Endodermal cell (in vitro differentiated cells): ENCODE data around the gene ERP44. TPM values are rescaled to one million over a fixed set of nuclear protein-coding genes. Genes with fewer than 3 reads are reported as not detected.

ENCODE experiments used
- DNase-seq: peaks from one replicate; pipeline ENCODE4 v3.0.0-alpha.2; 2017
- H3K27ac ChIP-seq: 2 replicates; pipeline ENCODE4 v1.5.1; 2013; ENCODE audit warnings: mild to moderate bottlenecking, low read depth, low read length, moderate library complexity
- H3K27me3 ChIP-seq: 2 replicates; pipeline ENCODE4 v1.6.1; 2013; ENCODE audit warnings: mild to moderate bottlenecking, low read length, moderate library complexity; ENCODE audit not compliant: insufficient read depth, control insufficient read depth, poor library complexity, severe bottlenecking
- H3K36me3 ChIP-seq: 2 replicates; pipeline ENCODE4 v1.7.0; 2013; ENCODE audit warnings: mild to moderate bottlenecking, low read length, moderate library complexity; ENCODE audit not compliant: control insufficient read depth, insufficient read depth
- H3K4me1 ChIP-seq: one replicate; pipeline ENCODE4 v1.7.0; 2013; ENCODE audit warnings: low read length; ENCODE audit not compliant: control insufficient read depth, insufficient read depth
- H3K4me3 ChIP-seq: 2 replicates; pipeline ENCODE4 v1.5.1; 2013; ENCODE audit warnings: mild to moderate bottlenecking, low read length, moderate library complexity
- H3K9ac ChIP-seq: 2 replicates; pipeline ENCODE4 v1.6.1; 2013; ENCODE audit warnings: mild to moderate bottlenecking, low read length, moderate library complexity; ENCODE audit not compliant: poor library complexity, severe bottlenecking; ENCODE audit errors: extremely low read depth
- H3K9me3 ChIP-seq: 2 replicates; pipeline ENCODE4 v1.6.1; 2013; ENCODE audit warnings: mild to moderate bottlenecking, low read length, moderate library complexity; ENCODE audit not compliant: control insufficient read depth
- H3K27ac Mint-ChIP-seq: 2 replicates; pipeline ENCODE4 v1.8.0; 2020; ENCODE audit warnings: mixed read lengths
- H3K27me3 Mint-ChIP-seq: 2 replicates; pipeline ENCODE4 v1.8.0; 2021; ENCODE audit warnings: mild to moderate bottlenecking, mixed read lengths; ENCODE audit not compliant: insufficient read depth
- H3K36me3 Mint-ChIP-seq: 2 replicates; pipeline ENCODE4 v1.8.0; 2020; ENCODE audit warnings: low read depth, mixed read lengths
- H3K4me1 Mint-ChIP-seq: 2 replicates; pipeline ENCODE4 v1.8.0; 2020; ENCODE audit warnings: mixed read lengths
- H3K4me3 Mint-ChIP-seq: 2 replicates; pipeline ENCODE4 v1.8.0; 2020; ENCODE audit warnings: mild to moderate bottlenecking, moderate library complexity, mixed read lengths
- H3K9me3 Mint-ChIP-seq: 2 replicates; pipeline ENCODE4 v1.8.0; 2020; ENCODE audit warnings: mild to moderate bottlenecking, mixed read lengths
- CTCF ChIP-seq: fragments of 200-600 bp; sonication (generic); conservative IDR thresholded peaks from 2 replicates; pipeline ENCODE4 v1.5.0; 2021; ENCODE audit warnings: antibody characterized with exemption, mild to moderate bottlenecking
- WGBS, 2 experiments: methylation state at CpG; one replicate each; pipeline versions ENCODE4 v1.1.5 to v1.1.7; 2013; ENCODE audit warnings: missing lambda C conversion rate in 2 of 2, mixed read lengths in 1 of 2; ENCODE audit not compliant: insufficient coverage in 1 of 2, insufficient read length in 1 of 2; 5-methylcytosine and 5-hydroxymethylcytosine counted together
- total RNA-seq, 2 donors: library from RNA; stranded (reverse); fragmentation: NEBNext Ultra II Directional in 1 of 2; extraction: Animal tissue kit (Norgen Biotek cat#: 25700) in 1 of 2; gene quantifications; 2 replicates in 1 of 2; 3 replicates in 1 of 2; pipeline ENCODE4 v1.2.1, GENCODE V29; 2021

The ERP44 gene
- total RNA-seq, 2 donors from 2014 or later, result 22.4 to 23.4 TPM

GRCh38 chr9:100028201-100028784, 70.5 kb downstream of the ERP44 start:
- H3K36me3 Mint-ChIP-seq, result peaks cover 54% of the 10 kb centered on the region
- H3K9ac ChIP-seq, result no peak overlapping the region
- no peak overlapping the region for H3K27ac Mint-ChIP-seq
- no peak overlapping the region for H3K4me3 ChIP-seq
- H3K9me3 Mint-ChIP-seq, result peaks cover 20% of the 10 kb centered on the region
- H3K27ac ChIP-seq, result no peak overlapping the region
- peaks cover 21% of the 10 kb centered on the region for H3K4me1 Mint-ChIP-seq
- 65 to 100% methylated on average over 1 of the region's 2 CpGs for WGBS, 2 experiments
- no peaks in the 10 kb centered on the region for H3K27me3 Mint-ChIP-seq
- peak; percentile 95 for DNase-seq
- H3K36me3 ChIP-seq, result peaks cover 35% of the 10 kb centered on the region
- H3K9me3 ChIP-seq, result peaks cover 28% of the 10 kb centered on the region
- no peaks in the 10 kb centered on the region for H3K4me1 ChIP-seq
- peak; percentile 93 for TF ChIP-seq CTCF
- no peak overlapping the region for H3K4me3 Mint-ChIP-seq
- no peaks in the 10 kb centered on the region for H3K27me3 ChIP-seq

GRCh38 chr9:100027543-100027942, 71.3 kb downstream of the ERP44 start:
- DNase-seq, result no peak
- WGBS, 2 experiments, result 42 to 71% methylated on average over 2 of the region's 2 CpGs

GRCh38 chr9:100021931-100022330, 76.9 kb downstream of the ERP44 start:
- 96 to 100% methylated on average over 2 to 3 of the region's 3 CpGs for WGBS, 2 experiments
- Histone ChIP-seq H3K4me1 (no peaks in the 10 kb centered on the region), H3K4me3 (no peak overlapping the region), H3K9me3 (peaks cover 25% of the 10 kb centered on the region), H3K9ac (no peak overlapping the region), H3K36me3 (peaks cover 42% of the 10 kb centered on the region), H3K27me3 (no peaks in the 10 kb centered on the region), H3K27ac (no peak overlapping the region)
- no peak overlapping the region for H3K27ac Mint-ChIP-seq
- H3K4me1 Mint-ChIP-seq, result peaks cover 14% of the 10 kb centered on the region
- DNase-seq, result no peak
- no peak for TF ChIP-seq CTCF
- peaks cover 49% of the 10 kb centered on the region for H3K36me3 Mint-ChIP-seq
- H3K9me3 Mint-ChIP-seq, result peaks cover 7% of the 10 kb centered on the region
- H3K4me3 Mint-ChIP-seq, result no peak overlapping the region
- H3K27me3 Mint-ChIP-seq, result no peaks in the 10 kb centered on the region

More at GRCh38 chr9:100027543-100027942, 71.3 kb downstream of the ERP44 start:
- no peak for TF ChIP-seq CTCF
- Mint-ChIP-seq H3K9me3 (peaks cover 13% of the 10 kb centered on the region), H3K4me3 (no peak overlapping the region), H3K4me1 (peaks cover 21% of the 10 kb centered on the region), H3K27ac (no peak overlapping the region), H3K27me3 (no peaks in the 10 kb centered on the region), H3K36me3 (peaks cover 47% of the 10 kb centered on the region)
- Histone ChIP-seq H3K4me3 (no peak overlapping the region), H3K9me3 (peaks cover 20% of the 10 kb centered on the region), H3K27ac (no peak overlapping the region), H3K27me3 (no peaks in the 10 kb centered on the region), H3K9ac (no peak overlapping the region), H3K36me3 (peaks cover 31% of the 10 kb centered on the region), H3K4me1 (no peaks in the 10 kb centered on the region)
